Loucy (cell line): Measurements from ENCODE around the gene SLC9A8.

Experiments
- H2AFZ ChIP-seq: fragments of 200-600 bp; sonication (generic); 2 replicates; pipeline ENCODE4 v1.6.0; 2016; ENCODE audit warnings: antibody characterized with exemption, mild to moderate bottlenecking, low read length, moderate library complexity
- H3F3A ChIP-seq: fragments of 200-600 bp; 2 replicates; pipeline ENCODE4 v1.6.0; 2016; ENCODE audit warnings: antibody characterized with exemption, low read depth, mild to moderate bottlenecking
- H3K27me3 ChIP-seq: fragments of 200-600 bp; sonication (generic); 2 replicates; pipeline ENCODE4 v1.6.1; 2014; ENCODE audit warnings: low read length, mild to moderate bottlenecking; ENCODE audit not compliant: insufficient read depth, poor library complexity, severe bottlenecking
- H3K36me3 ChIP-seq: fragments of 200-600 bp; sonication (generic); 2 replicates; pipeline ENCODE4 v1.6.1; 2016; ENCODE audit warnings: low read length; ENCODE audit not compliant: insufficient read depth
- H3K4me1 ChIP-seq: fragments of 200-600 bp; sonication (generic); 2 replicates; pipeline ENCODE4 v1.5.1; 2014; ENCODE audit warnings: low read length, mild to moderate bottlenecking; ENCODE audit not compliant: insufficient read depth, poor library complexity, severe bottlenecking
- H3K4me2 ChIP-seq: fragments of 200-600 bp; sonication (generic); 2 replicates; pipeline ENCODE4 v1.6.0; 2014; ENCODE audit warnings: antibody characterized with exemption, low read length, low read depth, mild to moderate bottlenecking; ENCODE audit not compliant: poor library complexity, severe bottlenecking
- H3K4me3 ChIP-seq: fragments of 200-600 bp; sonication (generic); 2 replicates; pipeline ENCODE4 v1.5.1; 2014; ENCODE audit warnings: low read length, mild to moderate bottlenecking, mixed read lengths; ENCODE audit not compliant: poor library complexity, severe bottlenecking
- H3K79me2 ChIP-seq: fragments of 200-600 bp; sonication (generic); 2 replicates; pipeline ENCODE4 v1.6.1; 2014; ENCODE audit warnings: low read length; ENCODE audit not compliant: insufficient read depth
- H3K9ac ChIP-seq: fragments of 200-600 bp; sonication (generic); 2 replicates; pipeline ENCODE4 v1.6.0; 2014; ENCODE audit warnings: mild to moderate bottlenecking, low read depth, low read length, moderate library complexity; ENCODE audit not compliant: poor library complexity, severe bottlenecking
- H3K9me2 ChIP-seq: fragments of 200-600 bp; sonication (generic); replicated peaks from 2 replicates; pipeline ENCODE4 v1.6.1; 2016; ENCODE audit warnings: low read depth, low read length, mixed read lengths
- H3K9me3 ChIP-seq: fragments of 200-600 bp; sonication (generic); 2 replicates; pipeline ENCODE4 v1.6.1; 2014; ENCODE audit warnings: mild to moderate bottlenecking, antibody characterized with exemption, low read length, low read depth; ENCODE audit not compliant: insufficient read depth
- H4K20me1 ChIP-seq: fragments of 200-600 bp; sonication (generic); 2 replicates; pipeline ENCODE4 v1.6.0; 2014; ENCODE audit warnings: antibody characterized with exemption, low read length, mild to moderate bottlenecking; ENCODE audit not compliant: insufficient read depth, poor library complexity, severe bottlenecking
- EZH2phosphoT487 ChIP-seq: fragments of 200-600 bp; IDR thresholded peaks from 2 replicates; pipeline ENCODE4 v1.6.1; 2018; ENCODE audit warnings: antibody characterized with exemption, mild to moderate bottlenecking, moderate library complexity, borderline replicate concordance
- TF ChIP-seq, protein P1 (sequence below): fragments of 200-600 bp; sonication (generic); conservative IDR thresholded peaks from 2 replicates; pipeline ENCODE4 v1.5.1; 2014; ENCODE audit warnings: mild to moderate bottlenecking, antibody characterized with exemption, low read length

The SLC9A8 gene

DNA sequence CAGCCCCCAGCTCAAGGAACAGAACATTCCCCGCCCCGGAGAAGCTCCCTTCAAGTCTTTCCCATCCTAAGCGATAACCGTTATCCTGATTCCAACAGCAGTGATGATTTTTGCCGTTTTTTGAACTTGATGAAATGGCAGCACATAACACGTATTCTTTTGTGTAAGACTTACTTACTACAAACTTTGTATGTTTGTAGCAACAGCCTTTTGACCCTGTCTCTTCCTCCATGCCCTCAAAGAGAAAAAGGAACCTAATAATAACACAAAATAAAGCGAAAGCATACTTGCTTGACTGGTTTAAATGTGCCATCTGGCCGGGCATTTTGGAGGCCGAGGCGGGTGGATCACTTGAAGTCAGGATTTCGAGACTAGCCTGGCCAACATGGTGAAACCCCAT, 26.4 kb upstream of the SLC9A8 start:
- H3K9me3 ChIP-seq, result no peaks in the 10 kb centered on the region
- no peaks in the 10 kb centered on the region for H3K36me3 ChIP-seq
- no peaks in the 10 kb centered on the region for H4K20me1 ChIP-seq
- H3K9ac ChIP-seq, result no peak overlapping the region
- H3K4me1 ChIP-seq, result no peaks in the 10 kb centered on the region
- H2AFZ ChIP-seq, result peak overlapping the region; percentile 28; the same call in 1 of the 2 replicates
- H3K27me3 ChIP-seq, result no peaks in the 10 kb centered on the region
- H3K79me2 ChIP-seq, result no peaks in the 10 kb centered on the region
- TF ChIP-seq EZH2phosphoT487, result no peak
- TF ChIP-seq, protein P1, sequence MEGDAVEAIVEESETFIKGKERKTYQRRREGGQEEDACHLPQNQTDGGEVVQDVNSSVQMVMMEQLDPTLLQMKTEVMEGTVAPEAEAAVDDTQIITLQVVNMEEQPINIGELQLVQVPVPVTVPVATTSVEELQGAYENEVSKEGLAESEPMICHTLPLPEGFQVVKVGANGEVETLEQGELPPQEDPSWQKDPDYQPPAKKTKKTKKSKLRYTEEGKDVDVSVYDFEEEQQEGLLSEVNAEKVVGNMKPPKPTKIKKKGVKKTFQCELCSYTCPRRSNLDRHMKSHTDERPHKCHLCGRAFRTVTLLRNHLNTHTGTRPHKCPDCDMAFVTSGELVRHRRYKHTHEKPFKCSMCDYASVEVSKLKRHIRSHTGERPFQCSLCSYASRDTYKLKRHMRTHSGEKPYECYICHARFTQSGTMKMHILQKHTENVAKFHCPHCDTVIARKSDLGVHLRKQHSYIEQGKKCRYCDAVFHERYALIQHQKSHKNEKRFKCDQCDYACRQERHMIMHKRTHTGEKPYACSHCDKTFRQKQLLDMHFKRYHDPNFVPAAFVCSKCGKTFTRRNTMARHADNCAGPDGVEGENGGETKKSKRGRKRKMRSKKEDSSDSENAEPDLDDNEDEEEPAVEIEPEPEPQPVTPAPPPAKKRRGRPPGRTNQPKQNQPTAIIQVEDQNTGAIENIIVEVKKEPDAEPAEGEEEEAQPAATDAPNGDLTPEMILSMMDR, result no peak
- no peaks in the 10 kb centered on the region for H3F3A ChIP-seq
- no peak overlapping the region for H3K4me2 ChIP-seq
- no peaks in the 10 kb centered on the region for H3K9me2 ChIP-seq
- no peak overlapping the region for H3K4me3 ChIP-seq

DNA sequence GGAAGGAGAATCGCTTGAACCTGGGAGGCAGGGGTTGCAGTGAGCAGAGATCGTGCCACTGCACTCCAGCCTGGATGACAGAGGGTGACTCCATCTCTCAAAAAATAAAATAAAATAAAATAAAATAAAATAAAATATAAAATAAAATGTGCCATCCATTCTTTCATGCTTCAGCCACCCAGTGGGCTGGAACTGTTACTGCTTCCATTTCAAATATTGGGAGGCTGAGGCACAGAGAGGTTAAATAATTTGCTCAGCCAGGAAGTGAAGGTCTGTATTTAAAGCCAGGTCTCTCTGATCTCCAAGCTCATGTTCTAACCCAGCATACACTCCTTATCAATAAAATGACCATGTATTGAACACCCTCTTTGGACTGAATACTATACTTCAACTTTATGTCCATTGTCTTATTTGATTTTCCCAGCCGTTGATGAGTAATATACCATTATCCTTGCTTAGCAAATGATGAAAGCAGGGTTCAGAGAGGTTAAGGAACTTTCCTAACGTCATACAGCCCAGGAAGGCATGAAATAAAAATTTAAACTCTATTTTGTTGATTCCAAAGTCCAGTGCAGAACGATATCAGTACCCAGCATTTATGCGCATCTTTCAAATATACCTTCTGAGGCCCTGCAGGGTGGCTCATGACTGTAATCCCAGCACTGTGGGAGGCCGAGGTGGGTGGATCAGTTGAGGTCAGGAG, 25.8 kb upstream of the SLC9A8 start:
- Histone ChIP-seq H3K27me3 (no peaks in the 10 kb centered on the region), H3K9me2 (no peaks in the 10 kb centered on the region), H4K20me1 (no peaks in the 10 kb centered on the region), H2AFZ (no peak overlapping the region), H3K4me1 (no peaks in the 10 kb centered on the region), H3K9me3 (no peaks in the 10 kb centered on the region), H3F3A (no peaks in the 10 kb centered on the region), H3K4me2 (no peak overlapping the region), H3K9ac (no peak overlapping the region), H3K36me3 (no peaks in the 10 kb centered on the region), H3K79me2 (no peaks in the 10 kb centered on the region), H3K4me3 (no peak overlapping the region)
- TF ChIP-seq, protein P1, result peak; percentile 39
- no peak for TF ChIP-seq EZH2phosphoT487

DNA sequence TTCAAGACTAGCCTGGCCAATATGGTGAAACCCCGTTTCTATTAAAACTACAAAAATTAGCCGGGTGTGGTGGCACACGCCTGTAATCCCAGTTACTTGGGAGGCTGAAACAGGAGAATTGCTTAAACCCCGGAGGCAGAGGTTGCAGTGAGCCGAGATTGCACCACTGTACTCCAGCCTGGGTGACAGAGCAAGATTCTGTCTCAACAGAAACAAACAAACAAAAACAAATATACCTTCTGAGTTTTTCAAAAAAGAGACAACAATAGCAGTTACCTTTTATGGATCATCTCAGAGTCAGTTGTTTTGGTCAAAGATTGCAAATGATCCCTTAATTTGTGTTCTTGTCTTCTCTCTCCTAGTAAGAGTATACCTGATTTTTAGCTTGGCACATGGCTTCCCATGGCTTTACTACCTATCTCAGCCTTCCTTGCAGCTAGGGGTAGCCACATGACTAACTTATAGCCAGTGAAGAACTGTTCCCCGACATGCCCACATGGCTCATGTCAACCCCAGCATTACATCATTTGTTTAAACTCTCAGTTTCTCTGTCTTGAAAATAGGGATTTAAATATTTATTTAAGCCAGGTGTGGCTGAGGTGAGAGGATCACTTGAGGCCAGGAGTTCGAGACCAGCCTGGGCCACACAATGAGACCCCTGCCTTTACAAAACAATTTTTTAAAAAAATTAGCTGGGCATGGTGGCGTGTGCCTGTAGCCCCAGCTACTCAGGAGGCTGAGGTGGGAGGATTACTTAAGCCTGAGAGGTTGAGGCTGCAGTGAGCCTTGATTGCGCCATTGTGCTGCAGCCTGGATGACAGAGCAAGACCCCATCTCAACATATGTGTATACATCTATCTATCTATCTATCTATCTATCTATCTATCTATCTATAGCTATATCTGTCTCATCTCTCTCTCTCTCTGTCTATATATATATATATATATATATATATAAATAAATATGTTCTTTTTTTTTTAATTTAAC, 25.0 kb upstream of the SLC9A8 start:
- Histone ChIP-seq H3K4me2 (no peak overlapping the region), H3F3A (no peaks in the 10 kb centered on the region), H3K79me2 (no peaks in the 10 kb centered on the region), H2AFZ (no peak overlapping the region), H4K20me1 (no peaks in the 10 kb centered on the region), H3K4me3 (no peak overlapping the region), H3K27me3 (no peaks in the 10 kb centered on the region), H3K36me3 (no peaks in the 10 kb centered on the region), H3K9me3 (no peaks in the 10 kb centered on the region), H3K4me1 (no peaks in the 10 kb centered on the region), H3K9me2 (no peaks in the 10 kb centered on the region), H3K9ac (no peak overlapping the region)
- TF ChIP-seq EZH2phosphoT487, result no peak
- TF ChIP-seq, protein P1, result no peak
